ENCODE data around the gene SLC38A10.

GRCh38 chr17:81279278-81280275, 15.5 kb downstream of the SLC38A10 start:
- TF ChIP-seq, protein P1, sequence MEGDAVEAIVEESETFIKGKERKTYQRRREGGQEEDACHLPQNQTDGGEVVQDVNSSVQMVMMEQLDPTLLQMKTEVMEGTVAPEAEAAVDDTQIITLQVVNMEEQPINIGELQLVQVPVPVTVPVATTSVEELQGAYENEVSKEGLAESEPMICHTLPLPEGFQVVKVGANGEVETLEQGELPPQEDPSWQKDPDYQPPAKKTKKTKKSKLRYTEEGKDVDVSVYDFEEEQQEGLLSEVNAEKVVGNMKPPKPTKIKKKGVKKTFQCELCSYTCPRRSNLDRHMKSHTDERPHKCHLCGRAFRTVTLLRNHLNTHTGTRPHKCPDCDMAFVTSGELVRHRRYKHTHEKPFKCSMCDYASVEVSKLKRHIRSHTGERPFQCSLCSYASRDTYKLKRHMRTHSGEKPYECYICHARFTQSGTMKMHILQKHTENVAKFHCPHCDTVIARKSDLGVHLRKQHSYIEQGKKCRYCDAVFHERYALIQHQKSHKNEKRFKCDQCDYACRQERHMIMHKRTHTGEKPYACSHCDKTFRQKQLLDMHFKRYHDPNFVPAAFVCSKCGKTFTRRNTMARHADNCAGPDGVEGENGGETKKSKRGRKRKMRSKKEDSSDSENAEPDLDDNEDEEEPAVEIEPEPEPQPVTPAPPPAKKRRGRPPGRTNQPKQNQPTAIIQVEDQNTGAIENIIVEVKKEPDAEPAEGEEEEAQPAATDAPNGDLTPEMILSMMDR (conservative IDR thresholded peaks at IDR 0.05; ENCODE audit: low read depth, low read length) = no peak
- no peak for TF ChIP-seq EZH2 (IDR thresholded peaks at IDR 0.05; ENCODE audit: borderline replicate concordance, low read depth, low read length, poor library complexity, severe bottlenecking)
